RKO (cell line): Measurements from ENCODE around the gene TNK1.
"Not testable (repeated sequence)": the region's sequence is repeated elsewhere in the genome, so short reads cannot be mapped to it uniquely, and the experiment has no call there.

Source experiments
- DNase-seq: peaks from one replicate; pipeline ENCODE4 v3.0.0-alpha.2; 2016; ENCODE audit warnings: low spot score

The TNK1 gene

DNA sequence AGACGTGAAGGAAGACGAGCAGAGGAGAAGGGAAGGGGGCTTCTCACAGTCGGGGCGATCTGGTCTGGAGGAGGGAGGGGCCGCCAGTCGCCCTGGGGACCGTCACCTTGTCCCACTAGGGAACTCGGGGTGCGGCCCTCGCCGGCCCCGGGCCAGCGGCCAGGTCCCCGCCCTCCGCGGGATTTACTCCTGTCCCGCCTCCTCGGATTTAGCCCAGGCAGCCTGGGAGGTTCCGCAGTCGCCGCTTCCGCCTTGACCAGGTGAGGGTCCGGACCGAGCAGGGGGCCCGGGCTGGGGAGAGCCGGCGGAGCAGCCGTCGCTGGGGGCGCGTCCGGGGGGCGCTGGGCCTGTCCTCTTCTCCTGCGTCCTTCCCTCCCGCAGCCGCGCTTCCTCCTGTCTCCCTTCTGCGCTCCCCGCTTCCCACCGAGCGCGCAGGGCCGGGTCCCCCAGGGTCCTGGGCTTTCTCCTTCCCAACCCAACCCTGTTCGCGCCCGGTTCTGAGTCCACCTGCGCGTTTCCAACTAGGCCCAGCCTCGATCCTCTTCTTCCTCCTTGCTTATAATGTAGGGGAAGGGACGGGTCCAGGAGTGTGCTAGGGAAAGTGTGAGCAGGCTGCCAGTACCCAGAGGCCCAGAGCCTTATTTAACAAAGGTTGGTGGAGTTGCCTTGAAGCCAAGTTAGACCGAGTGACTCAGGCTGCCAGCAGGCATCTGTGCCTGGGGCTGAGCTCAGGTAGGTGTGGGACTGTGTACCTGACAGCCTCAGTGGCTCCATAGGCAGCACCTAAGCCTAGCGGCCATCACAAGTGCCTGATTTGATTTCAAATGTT, at the start of gene TNK1:
TSS of gene TNK1 (plus strand) at position 235 of the 829 bp plus-strand sequence. CDS start 1,838 bp downstream, outside the sequence.
- peak; percentile 55 for DNase-seq

DNA sequence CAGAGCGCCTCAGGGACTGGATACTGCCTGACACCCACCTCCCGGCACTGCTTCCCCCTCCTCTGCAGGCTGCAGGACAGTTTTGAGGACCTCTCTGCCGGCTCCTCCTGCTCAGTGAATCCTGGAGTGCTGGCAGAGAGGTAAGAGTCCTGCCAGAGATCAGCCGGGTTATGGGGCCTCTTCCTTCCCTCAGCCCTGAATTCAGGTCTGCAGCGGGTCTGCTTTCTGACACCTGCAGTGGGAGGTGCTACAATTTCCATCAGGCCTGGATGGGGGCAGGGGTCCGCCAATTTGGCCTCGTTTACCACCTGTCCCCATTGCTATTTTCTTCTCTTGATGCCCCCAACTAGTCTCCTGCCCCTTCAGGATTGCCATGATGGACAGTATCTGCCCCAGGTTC, 48.8 kb upstream of the TNK1 start:
- DNase-seq: no peak

DNA sequence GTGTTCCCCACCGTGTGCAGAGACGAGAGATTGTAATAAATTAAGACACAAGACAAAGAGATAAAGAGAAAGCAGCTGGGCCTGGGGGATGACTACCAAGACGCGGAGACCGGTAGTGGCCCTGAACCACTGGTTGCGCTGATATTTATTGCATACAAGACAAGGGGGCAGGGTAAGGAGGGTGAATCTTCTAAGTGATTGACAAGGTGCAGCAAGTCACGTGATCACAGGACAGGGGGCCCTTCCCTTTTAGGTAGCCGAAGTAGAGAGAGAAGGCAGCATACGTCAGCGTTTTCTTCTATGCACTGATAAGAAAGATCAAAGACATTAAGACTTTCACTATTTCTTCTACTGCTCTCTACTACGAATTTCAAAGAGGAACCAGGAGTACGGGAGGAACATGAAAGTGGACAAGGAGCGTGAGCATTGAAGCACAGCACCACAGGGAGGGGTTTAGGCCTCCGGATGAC, 48.3 kb upstream of the TNK1 start:
- not testable (repeated sequence) for DNase-seq

DNA sequence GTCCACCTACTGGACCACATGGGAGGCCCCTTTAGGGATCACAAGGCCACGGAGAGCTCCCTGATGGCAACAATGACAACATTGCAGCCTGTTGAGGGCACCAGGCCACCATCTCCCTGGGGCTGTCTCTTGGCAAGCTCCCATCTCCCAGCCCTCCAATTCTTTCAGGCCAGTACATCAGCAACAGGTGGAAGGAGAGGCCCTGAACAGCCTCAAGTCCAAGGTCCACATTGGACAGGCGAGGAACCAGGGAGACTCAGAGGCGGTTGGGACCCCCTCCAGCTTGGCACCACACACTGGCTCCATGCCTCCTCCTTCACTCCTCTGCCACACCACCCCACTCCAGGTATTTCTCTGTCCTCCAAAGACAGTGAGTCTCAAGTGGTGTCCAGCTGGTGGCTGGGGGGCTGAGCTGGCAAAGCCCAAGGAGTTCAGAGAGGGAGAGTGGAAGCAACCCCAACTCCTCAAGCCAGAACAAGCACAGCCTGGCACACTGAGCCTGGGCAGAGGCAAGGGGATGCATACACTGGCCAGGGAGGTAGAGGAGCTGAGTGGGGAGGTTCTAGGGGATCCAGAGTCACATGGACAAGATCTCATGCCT, 45.9 kb upstream of the TNK1 start:
- DNase-seq: no peak

DNA sequence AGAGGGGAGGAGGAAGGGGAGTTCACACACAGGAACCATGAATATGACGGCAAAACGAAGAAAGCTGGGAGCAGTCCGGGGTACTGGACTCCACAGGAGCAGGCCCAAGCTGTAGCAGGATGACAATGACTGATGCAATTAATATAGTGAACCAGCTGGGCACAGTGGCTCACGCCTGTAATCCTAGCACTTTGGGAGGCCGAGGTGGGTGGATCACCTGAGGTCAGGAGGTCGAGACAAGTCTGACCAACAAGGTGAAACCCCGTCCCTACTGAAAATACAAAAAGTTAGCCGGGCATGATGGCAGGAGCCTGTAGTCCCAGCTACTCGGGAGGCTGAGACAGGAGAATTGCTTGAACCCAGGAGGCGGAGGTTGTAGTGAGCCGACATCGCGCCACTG, 45.1 kb upstream of the TNK1 start:
- DNase-seq: not testable (repeated sequence)

DNA sequence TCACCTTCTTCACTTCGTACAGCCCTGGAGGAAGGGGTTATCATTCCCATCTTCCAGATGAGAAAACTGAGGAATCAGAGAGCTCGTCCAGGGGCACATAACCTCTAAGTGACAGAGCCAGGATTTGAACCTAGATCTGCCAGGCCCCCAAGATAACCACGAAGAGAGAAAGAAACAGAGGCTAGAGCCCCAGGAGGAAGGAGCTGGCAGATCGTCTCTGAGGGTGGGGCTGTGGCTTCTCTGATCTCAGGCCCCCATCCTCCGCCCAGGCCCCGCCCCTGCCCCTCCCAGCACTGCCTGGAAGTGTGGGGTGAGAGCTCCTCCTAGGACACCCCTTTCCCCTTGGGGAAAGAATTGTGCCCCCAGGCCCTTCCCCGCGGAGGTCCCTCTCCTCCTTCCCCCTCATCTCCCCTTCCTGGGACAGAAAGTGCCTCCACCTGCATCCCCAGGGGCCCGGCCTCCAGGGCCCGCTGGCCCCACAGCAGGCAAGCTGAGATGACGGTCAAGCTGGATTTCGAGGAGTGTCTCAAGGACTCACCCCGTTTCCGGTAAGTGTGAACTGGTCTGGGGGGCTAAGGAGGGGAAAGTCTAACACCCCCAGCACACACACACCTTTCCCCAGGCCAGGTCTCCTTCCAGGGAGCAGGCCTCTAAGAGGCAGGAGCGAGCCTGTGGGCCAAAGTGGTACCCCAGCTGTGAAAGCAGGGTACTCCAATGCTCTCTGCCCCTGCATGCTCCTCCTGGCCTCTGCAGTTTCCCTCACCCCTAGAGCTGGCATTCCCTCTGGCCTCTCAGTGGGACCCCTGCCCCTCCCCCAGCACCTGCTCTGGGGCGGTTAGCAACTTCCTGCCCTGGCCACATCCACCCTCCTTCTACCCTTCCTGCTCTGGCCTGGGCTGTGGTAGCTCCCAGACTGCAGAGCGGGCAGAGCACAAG, 44.4 kb upstream of the TNK1 start, which contains the start of gene ACAP1:
TSS of gene ACAP1 (plus strand) at position 290 of the 936 bp plus-strand sequence. CDS start at position 496, 206 bp downstream.
- no peak for DNase-seq

DNA sequence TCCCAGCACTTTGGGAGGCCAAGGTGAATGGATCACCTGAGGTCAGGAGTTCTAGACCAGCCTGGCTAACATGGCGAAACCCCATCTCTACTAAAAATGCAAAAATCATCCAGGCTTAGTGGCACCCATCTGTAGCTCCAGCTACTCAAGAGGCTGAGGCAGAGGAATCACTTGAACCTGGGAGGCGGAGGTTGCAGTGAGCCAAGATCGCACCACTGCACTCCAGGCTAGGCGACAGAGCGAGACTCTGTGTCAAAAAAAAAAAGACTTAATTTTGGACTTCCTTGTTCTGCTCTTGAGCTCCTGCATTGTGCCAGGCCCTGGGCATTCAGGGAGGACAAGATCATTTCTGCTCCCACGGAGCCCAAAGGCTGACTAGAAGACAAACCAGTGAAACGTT, 43.3 kb upstream of the TNK1 start:
- DNase-seq: not testable (repeated sequence)

DNA sequence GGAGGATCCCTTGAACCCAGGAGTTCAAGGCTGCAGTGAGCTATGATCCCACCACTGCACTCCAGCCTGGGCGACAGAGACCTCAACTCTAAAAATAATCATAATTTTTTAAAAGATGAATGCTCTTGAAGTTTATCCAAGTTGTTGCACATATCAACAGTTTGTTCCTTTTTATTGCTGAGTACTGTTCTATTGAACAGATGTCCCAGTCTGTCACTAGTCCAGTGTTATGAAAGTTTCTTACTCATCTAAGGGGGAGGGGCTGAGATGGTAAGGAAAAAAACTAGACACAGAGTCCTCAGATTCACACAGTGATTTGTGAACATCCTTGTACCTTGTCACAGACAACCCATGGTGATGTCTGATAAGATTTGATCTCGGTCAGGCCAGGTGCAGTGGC, 40.7 kb upstream of the TNK1 start:
- no peak for DNase-seq

DNA sequence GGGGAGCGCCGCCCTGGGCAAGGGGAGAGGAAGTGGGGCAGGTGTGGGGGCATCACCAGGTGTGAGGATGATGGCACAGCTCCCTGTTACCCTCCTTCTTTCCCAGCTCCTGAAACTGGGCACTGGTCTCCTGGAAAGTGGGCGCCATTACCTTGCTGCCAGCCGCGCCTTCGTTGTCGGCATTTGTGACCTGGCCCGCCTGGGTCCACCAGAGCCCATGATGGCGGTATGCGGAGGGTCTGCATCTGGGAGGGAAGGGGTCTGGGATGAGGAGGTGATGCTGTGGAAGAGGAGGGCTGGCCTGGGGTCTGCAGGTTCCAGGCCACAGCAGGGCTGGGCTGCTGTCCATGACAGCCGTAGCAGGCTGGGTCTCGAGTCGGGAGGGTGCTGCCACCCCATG, 39.0 kb upstream of the TNK1 start:
- no peak for DNase-seq

DNA sequence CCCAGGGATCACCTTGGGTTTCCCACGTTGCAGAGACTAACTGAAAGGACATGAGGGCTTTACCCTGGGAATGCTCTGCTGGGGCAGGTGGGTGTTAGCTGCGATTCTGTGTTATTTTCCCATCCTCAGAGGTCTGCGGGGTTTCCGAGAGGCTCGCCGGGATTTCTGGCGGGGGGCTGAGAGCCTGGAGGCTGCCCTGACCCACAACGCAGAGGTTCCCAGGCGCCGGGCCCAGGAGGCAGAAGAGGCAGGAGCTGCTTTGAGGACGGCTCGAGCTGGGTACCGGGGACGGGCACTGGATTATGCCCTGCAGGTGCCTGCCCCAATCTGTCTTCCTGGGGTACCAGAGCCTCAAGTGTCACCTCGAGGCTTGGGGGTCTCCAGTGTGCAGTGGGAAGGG, 37.6 kb upstream of the TNK1 start:
- no peak for DNase-seq

DNA sequence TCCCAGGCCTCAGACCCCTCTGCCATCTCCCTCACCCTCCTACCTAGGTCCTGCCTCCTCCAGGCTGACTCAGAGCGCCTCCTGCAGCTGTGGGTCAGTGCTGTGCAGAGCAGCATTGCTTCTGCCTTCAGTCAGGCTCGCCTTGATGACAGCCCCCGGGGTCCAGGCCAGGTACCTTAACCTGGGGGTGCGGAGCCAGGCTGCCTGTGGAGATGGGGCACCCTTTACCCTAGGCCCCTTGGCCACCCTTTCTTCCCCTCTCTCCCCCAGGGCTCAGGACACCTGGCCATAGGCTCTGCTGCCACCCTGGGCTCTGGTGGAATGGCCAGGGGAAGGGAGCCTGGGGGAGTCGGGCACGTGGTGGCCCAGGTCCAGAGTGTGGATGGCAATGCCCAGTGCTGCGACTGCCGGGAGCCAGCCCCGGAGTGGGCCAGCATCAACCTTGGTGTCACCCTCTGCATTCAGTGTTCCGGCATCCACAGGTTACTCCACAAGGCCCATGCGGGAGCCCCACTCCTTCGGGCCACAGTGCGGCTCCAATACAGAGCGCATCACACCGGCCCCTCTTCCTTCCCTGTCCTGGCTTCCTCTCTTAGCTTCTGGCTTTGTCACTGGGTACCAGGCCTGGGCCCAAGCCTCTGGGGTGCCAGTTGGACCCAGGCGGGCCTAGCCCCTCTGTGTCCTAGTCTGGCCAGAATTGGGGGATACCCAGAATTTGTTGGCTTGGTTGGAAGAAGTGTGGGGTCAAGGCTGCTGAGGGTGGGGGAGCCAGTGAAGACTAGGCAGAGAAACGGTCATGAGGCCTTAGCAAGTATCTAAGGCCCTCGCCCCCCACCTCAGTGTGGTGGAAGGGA, 33.9 kb upstream of the TNK1 start:
- no peak for DNase-seq

DNA sequence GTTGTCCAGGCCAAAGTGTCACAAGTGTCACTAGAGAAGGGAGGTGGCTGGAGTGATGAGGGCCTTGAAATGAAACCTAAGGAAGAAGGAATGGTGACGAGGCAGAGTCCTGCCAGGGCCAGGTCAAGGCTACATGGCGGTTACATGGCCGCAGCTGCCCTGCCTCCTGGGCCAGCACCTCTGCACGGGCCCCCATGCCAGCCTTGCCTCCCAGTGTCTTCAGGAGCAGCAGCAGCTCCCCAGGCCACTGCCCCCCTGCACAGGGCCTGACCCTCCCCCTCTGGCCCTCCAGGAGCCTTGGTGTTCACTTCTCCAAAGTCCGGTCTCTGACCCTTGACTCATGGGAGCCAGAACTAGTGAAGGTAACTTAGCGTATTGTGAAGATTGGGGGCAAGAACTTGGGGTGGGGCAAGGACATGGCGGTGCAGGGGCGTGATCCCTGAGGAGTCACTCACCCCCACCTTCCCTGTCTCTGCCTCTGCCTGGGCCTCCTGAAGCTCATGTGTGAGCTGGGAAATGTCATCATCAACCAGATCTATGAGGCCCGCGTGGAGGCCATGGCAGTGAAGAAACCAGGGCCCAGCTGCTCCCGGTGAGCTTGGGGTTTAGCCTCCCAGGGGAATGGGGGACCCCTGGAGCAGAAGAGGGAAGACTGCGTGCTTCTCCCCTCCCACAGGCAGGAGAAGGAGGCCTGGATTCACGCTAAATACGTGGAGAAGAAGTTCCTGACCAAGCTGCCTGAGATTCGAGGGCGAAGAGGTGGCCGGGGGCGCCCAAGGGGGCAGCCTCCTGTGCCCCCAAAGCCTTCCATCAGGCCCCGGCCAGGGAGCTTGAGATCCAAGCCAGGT, 33.0 kb upstream of the TNK1 start:
- no peak for DNase-seq

DNA sequence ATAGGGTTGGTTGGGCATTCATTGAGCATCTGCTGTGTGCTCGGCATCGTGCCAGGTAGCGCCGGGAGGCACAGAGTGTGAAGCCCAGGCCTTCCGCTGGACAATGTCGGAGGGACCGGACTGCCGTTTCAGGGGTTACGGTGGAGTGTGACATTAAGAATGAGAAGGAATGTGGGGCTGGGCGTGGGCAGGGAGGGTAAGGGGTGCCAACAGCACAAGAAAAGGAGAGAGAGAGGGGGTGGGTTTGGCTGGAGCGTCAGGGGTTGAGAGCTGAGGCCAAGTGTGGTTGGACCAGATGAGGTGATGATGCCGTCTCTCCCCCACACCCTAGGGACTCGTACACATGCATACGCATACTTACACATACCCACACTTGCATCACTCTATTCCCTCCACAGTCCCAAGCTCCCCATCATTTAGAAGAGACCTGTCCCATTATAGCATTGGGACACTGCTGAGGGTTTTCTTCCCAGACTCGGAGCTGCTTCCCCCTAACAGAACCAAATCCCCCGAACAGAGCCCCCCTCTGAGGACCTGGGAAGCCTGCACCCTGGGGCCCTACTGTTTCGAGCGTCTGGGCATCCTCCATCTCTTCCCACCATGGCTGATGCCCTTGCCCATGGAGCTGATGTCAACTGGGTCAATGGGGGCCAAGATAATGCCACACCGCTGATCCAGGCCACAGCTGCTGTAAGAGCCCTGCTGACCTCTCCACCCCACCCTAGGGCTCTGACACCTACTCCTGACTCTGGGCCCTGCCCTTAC, 32.2 kb upstream of the TNK1 start:
- DNase-seq: no peak

DNA sequence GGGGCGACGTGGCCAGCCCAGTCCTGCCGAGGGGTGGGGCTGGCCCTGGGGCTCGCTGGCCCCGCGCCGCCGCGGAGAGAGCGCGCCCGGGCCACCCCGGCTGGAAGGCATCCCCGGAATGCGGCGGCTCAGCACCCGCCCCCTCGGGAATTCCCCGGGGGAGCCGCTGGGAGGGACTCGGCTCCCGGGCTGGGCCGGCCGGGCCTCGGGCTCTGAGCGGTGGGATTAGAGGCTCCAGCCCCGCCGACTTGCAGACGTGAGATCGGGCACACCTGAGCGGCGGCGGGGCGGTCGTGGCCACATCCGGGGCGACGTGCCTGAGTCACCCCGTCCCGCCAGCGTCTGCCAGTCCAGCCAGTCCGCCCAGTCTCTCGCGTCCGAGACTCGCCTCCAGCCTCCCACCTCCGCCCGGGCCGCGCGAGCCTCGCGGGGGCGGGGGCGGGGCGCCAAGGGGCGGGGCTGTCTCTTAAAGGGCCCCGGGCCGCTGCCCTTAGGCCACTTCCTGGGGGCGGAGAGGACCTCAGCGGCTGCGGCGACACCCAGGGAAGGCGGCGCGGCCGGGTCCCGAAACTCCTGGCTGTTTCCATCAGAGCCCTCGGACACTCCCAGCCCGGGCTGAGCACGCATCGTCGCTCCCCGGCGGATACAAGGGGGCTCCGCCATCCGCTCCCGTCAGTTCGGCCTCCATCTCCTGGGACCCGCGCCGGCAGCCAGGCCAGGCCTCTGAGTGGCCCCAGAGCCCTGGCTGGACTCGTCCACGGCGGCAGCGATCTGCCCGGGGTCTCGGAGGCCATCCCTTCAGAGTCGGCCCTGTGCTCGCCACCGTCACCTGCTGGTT, 29.0 kb upstream of the TNK1 start, which contains the start of gene KCTD11:
TSS of gene KCTD11 (plus strand) at position 498 of the 838 bp plus-strand sequence.
- peak; percentile 95 for DNase-seq

DNA sequence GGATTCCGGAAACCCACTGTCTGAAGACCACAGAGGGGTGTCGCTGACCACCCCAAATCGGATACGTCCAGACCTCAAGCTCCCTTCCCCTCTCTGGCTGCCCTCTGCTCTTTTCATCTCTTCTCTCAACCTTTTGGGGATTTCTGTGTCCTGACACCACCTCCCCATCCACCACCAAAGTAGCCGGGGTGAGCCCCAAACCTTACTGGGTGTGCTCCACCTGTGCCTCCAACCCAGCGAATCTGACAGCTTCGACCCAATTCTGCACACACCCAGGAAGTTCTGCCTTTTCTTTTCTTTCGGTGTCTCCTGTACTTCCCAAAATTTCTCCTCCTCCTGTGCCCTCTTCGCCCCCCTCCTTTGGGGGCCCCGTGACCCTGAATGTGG, 28.4 kb upstream of the TNK1 start:
- no peak for DNase-seq

DNA sequence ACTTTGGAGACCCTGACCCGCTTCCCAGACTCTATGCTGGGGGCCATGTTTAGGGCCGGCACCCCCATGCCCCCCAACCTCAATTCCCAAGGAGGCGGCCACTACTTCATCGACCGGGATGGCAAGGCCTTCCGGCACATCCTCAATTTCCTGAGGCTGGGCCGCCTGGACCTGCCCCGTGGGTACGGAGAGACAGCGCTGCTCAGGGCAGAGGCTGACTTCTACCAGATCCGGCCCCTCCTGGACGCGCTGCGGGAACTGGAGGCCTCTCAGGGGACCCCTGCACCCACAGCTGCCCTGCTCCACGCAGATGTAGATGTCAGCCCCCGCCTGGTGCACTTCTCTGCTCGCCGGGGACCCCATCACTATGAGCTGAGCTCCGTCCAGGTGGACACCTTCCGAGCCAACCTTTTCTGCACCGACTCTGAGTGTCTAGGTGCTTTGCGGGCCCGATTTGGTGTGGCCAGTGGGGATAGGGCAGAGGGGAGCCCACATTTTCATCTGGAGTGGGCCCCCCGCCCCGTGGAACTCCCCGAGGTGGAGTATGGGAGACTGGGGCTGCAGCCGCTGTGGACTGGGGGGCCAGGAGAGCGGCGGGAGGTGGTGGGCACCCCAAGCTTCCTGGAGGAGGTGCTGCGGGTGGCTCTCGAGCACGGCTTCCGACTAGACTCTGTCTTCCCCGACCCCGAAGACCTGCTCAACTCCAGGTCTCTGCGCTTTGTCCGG, 27.8 kb upstream of the TNK1 start:
- no peak for DNase-seq

DNA sequence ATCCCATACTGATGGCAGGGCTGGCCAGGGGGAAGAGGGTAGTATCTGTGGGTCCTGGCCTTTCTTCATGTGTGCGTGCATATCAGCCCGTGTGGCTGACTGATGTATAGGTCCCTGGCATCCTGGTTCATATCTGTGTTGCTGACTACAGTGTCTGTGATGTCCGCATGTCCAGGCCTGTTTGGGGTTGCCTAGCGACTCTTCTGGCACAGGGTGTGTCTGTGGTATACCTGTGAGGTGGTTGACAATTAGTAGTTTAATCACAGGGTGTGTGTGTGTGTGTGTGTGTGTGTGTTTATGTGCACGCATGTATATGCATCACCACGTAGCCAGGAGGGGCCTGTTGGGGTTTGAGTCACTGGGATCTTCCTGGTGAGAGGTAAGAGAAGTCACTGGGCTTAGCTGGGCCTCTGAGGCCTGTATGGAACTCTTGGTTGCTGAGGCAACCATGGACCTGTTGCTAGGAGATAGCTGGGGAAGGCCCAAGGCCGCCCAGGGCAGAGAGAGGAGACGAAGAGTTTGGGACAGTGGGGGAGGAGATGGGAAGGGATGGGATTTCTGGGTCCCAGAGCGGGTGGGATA, 26.5 kb upstream of the TNK1 start:
- peak; percentile 41 for DNase-seq

DNA sequence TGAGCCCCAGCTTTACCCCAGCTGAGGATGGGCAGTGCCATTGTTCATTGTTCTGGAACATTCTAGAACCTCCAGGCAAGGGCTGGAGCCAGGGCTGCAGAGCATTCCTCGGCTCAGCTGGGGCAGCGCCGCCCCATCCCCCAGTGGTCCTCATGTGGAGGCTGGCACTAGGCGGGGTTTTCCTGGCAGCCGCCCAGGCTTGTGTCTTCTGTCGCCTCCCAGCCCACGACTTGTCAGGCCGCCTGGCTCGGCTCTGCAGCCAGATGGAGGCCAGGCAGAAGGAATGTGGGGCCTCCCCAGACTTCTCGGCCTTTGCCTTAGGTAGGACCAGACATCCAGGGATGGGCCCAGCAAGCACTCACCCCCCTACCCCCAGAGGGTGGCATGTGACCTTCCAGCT, 25.8 kb upstream of the TNK1 start, which contains the start of gene TMEM95:
TSS of gene TMEM95 (plus strand) at position 104 of the 400 bp plus-strand sequence. CDS start at position 153, 49 bp downstream.
- no peak for DNase-seq
